Prostate gland (tissue), 2 donors: ENCODE measurements around the gene TAF6. TPM values are rescaled to one million over a fixed set of nuclear protein-coding genes. Genes with fewer than 3 reads are reported as not detected.
A peak's percentile ranks its signal among the peaks of the same experiment; 100 is the strongest.
"Not testable (repeated sequence)": the region's sequence is repeated elsewhere in the genome, so short reads cannot be mapped to it uniquely, and the experiment has no call there.

Experiments
- DNase-seq: peaks from one replicate; pipeline ENCODE4 v3.0.0-alpha.2; 2019; ENCODE audit warnings: low spot score
- H3K27ac ChIP-seq, 2 donors: fragments of 200-600 bp; sonication (generic); 2 replicates each; pipeline ENCODE4 v1.5.1; 2017 to 2019
- H3K27me3 ChIP-seq: fragments of 200-600 bp; sonication (generic); replicated peaks from 2 replicates; pipeline ENCODE4 v1.5.1; 2019; ENCODE audit not compliant: insufficient read depth
- H3K36me3 ChIP-seq, 2 donors: fragments of 200-600 bp; sonication (generic); 1 replicate in 1 of 2; 2 replicates in 1 of 2; pipeline versions ENCODE4 v1.5.1 to v1.8.1; 2017 to 2019
- H3K4me1 ChIP-seq: fragments of 200-600 bp; sonication (generic); replicated peaks from 2 replicates; pipeline ENCODE4 v1.5.1; 2019
- H3K4me3 ChIP-seq, 2 donors: fragments of 200-600 bp; sonication (generic); 2 replicates each; pipeline ENCODE4 v1.5.1; 2017 to 2019
- H3K9me3 ChIP-seq: fragments of 200-600 bp; sonication (generic); 2 replicates; pipeline ENCODE4 v1.5.1; 2017
- CTCF ChIP-seq, 4 experiments: fragments of 200-600 bp in 2 of 4; fragments of 450-650 bp in 2 of 4; sonication (generic) in 2 of 4; IDR thresholded peaks; 1 replicate in 3 of 4; 2 replicates in 1 of 4; pipeline ENCODE4 v1.5.1; 2016 to 2019; ENCODE audit warnings: antibody characterized with exemption in 4 of 4, mild to moderate bottlenecking in 2 of 4, moderate library complexity in 2 of 4
- POLR2A ChIP-seq: fragments of 450-650 bp; IDR thresholded peaks from one replicate; pipeline ENCODE4 v1.6.1; 2016; ENCODE audit warnings: antibody characterized with exemption, mild to moderate bottlenecking
- POLR2AphosphoS5 ChIP-seq: sonication (generic); formaldehyde crosslinking; IDR thresholded peaks from one replicate; pipeline ENCODE4 v1.6.1; 2017; ENCODE audit warnings: antibody characterized with exemption
- WGBS: methylation state at CpG from one replicate; pipeline ENCODE4 v1.1.5; 2018; 5-methylcytosine and 5-hydroxymethylcytosine counted together
- intact Hi-C: fragments of 100-400 bp; cut with DNase I; formaldehyde crosslinking; loops from one replicate; pipeline ENCODE4 v1.14.2; 2022
- total RNA-seq, 2 donors: library from RNA; depleted of rRNA; stranded (reverse); fragments of >200 nt; gene quantifications; one replicate each; pipeline ENCODE4 v1.1.0, GENCODE V29; 2016

TAF6 gene
- total RNA-seq, 2 donors from 2014 or later = 68.3 to 79.8 TPM

GRCh38 chr7:100152404-100152803, 33.2 kb upstream of the TAF6 start:
- H3K27ac ChIP-seq = no peak overlapping the region
- no peaks in the 10 kb centered on the region for H3K9me3 ChIP-seq
- DNase-seq = no peak
- peaks cover 0 to 4% of the 10 kb centered on the region in 2 donors for H3K36me3 ChIP-seq
- intact Hi-C loops = no loop called here
- peaks cover 5% of the 10 kb centered on the region for H3K4me1 ChIP-seq
- TF ChIP-seq CTCF (IDR thresholded peaks at IDR 0.05) (no peak), POLR2A (no peak), POLR2AphosphoS5 (no peak)
- H3K27me3 ChIP-seq = no peaks in the 10 kb centered on the region
- no peak overlapping the region for H3K4me3 ChIP-seq

DNA sequence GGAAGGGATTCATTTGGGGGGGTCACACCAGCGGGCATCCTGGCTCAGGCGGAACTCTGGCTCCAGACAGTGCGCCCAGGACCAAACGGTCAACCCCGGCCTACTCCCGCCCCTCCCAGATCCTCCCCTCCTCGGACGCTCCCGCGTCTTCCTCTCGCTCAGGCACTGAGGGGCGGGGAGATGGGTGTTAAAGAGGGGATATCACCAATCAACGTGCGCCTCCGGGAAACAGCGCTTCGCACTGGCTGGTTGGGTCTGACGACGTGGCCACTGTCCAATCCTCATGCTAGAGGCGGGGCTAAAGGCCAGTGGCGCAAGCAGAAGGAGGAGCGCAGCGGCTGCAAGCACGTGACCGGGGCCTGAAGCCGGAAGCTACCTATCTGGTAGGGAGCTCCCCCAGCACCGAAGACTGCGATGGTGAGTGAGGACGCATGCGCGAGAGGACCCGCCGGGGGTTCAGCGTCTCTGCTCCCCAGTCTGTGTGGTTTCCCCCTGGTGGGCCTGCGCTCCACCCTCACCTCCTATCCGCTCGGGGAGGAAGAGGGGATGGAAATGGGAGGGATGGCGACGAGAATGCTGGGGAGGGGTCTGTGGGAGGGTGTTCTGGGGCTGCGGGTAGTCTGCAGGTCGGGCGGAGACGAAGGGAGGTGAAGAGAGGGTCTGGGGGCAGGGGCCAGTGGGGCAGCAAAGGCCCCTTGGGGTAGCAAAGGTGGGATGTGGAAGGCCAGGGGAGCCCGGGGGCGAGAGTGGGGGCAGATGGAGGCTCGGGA, 29.6 kb upstream of the TAF6 start, which contains the start of gene LAMTOR4:
Gene LAMTOR4, plus strand, starts transcription at position 360 of the 770 bp plus-strand sequence. Its CDS starts 55 bp downstream, at position 415.
- H3K27me3 ChIP-seq = no peaks in the 10 kb centered on the region
- H3K4me3 ChIP-seq = peak within 1 kb of the TSS; percentile 61 to 62
- no peak for TF ChIP-seq CTCF (IDR thresholded peaks at IDR 0.05)
- peak; percentile 82 for TF ChIP-seq POLR2A
- peak; percentile 100 for TF ChIP-seq POLR2AphosphoS5
- no peaks in the 10 kb centered on the region for H3K9me3 ChIP-seq
- peak within 1 kb of the TSS; percentile 72 to 82 for H3K27ac ChIP-seq
- DNase-seq = peak; percentile 100
- H3K4me1 ChIP-seq = peaks cover 5% of the 10 kb centered on the region
- intact Hi-C loops = no loop called here
- WGBS = under 1% methylated on average over 30 of the region's 46 CpGs
- H3K36me3 ChIP-seq = no peaks in the 10 kb centered on the region

DNA sequence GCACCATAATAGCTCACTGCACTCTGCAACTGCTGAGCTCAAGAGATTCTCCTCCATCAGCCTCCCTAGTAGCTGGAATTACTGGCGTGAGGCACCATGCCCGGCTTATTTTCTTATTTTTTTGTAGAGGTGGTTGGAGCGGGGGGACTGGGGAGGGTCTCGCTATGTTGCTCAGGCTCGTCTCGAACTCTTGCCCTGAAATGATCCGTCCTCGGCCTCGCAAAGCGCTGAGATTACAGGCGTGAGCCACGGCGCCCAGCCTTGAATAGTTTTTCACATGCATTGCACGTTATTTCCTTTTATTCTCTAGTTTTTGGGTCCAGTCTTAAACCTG, 29.0 kb upstream of the TAF6 start:
- H3K9me3 ChIP-seq = no peaks in the 10 kb centered on the region
- intact Hi-C loops = no loop called here
- H3K36me3 ChIP-seq = no peaks in the 10 kb centered on the region
- peak overlapping the region; percentile 66 to 73 for H3K27ac ChIP-seq
- no peak for TF ChIP-seq POLR2AphosphoS5
- TF ChIP-seq POLR2A = no peak
- TF ChIP-seq CTCF (IDR thresholded peaks at IDR 0.05) = no peak
- DNase-seq = no peak
- no peaks in the 10 kb centered on the region for H3K27me3 ChIP-seq
- H3K4me3 ChIP-seq = peak overlapping the region; percentile 24 to 62
- peaks cover 5% of the 10 kb centered on the region for H3K4me1 ChIP-seq
- WGBS = 10% methylated on average over 14 of the region's 14 CpGs

GRCh38 chr7:100147278-100147677, 28.1 kb upstream of the TAF6 start:
- Histone ChIP-seq H3K27ac (no peak overlapping the region), H3K36me3 (no peaks in the 10 kb centered on the region), H3K4me1 (peaks cover 5% of the 10 kb centered on the region), H3K4me3 (no peak overlapping the region), H3K27me3 (no peaks in the 10 kb centered on the region), H3K9me3 (no peaks in the 10 kb centered on the region)
- WGBS = 95% methylated on average over 2 of the region's 2 CpGs
- no peak for DNase-seq
- no peak for TF ChIP-seq POLR2A
- no peak for TF ChIP-seq CTCF (IDR thresholded peaks at IDR 0.05)
- TF ChIP-seq POLR2AphosphoS5 = no peak
- intact Hi-C loops = no loop called here

DNA sequence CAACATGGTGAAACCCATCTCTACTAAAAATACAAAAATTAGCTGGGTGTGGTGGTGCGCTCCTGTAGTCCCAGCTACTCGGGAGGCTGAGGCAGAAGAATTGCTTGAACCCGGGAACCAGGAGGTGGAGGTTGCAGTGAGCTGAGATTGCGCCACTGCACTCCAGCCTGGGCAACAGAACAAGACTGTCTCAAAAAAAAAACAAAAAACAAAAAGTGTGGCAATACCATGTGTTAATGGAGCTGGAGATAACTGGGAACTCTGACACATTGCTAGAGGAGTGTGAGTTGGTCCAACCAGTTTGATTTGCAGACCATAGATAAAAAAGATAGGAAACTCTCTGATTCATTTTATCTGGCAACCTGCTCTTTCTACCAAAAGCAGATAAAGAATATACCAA, 27.2 kb upstream of the TAF6 start:
- H3K9me3 ChIP-seq, intact Hi-C loops, H3K27me3 ChIP-seq, DNase-seq, H3K27ac ChIP-seq, H3K4me3 ChIP-seq, H3K4me1 ChIP-seq, H3K36me3 ChIP-seq: not testable (repeated sequence)
- 92% methylated on average over 4 of the region's 4 CpGs for WGBS
